ENCODE results near the gene TMEM185B.

The TMEM185B gene

DNA sequence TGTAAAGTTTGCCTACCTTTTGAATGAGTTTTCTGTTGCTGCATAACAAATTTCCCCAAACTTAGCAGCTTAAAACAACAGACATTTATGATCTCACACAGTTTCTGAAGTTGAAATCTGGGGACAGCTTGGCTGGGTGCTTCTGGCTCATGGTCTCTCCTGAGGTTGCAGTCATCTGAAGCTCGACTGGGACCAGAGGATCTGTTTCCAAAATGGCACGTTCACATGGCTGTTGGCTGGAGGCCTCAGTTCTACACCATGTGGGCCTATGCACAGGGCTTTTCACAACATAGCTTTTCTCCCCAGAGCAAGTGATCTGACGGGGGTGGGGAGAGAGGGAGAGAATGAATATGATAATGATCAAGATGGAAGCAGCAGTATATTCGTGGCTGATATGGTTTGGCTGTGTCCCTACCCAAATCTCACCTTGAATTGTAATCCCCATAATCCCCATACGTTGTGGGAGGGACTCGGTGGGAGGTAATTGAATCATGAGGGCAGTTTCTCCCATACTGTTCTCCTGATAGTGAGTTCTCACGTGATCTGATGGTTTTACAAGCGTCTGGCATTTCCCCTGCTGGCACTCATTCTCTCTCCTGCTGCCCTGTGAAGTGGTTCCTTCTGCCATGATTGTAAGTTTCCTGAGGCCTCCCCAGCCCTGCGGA, 32.9 kb upstream of the TMEM185B start:
- Mint-ChIP-seq H3K27ac (peak overlapping the region; percentile 72), H3K4me3 (peak overlapping the region; percentile 38), H3K4me1 (ENCODE audit: low read depth) (peaks cover 60% of the 10 kb centered on the region), H3K9me3 (ENCODE audit: low read depth) (no peaks in the 10 kb centered on the region), H3K27me3 (no peaks in the 10 kb centered on the region), H3K36me3 (peaks cover 17% of the 10 kb centered on the region)

DNA sequence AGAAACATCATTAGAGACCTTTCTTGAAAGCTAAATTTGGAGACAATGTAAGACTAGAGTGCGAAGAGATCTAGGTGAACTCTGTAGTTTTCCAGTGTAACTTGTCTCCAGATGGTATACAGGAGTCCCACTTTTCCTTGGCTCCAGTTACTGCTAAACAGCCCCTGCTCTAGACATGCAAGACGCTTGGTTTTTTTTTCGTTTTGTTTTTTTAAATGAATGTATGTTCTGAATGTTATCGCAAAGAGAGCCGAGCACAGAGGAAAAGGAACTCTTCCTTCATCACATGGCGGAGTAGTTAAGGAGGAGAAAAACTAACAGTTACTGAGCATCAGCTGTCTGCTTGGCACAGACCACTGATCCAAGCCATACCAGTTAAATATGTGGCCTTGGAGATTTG, 31.9 kb upstream of the TMEM185B start:
- H3K9me3 Mint-ChIP-seq (ENCODE audit: low read depth), result no peaks in the 10 kb centered on the region
- peaks cover 60% of the 10 kb centered on the region for H3K4me1 Mint-ChIP-seq (ENCODE audit: low read depth)
- H3K27me3 Mint-ChIP-seq, result no peaks in the 10 kb centered on the region
- peaks cover 15% of the 10 kb centered on the region for H3K36me3 Mint-ChIP-seq
- H3K4me3 Mint-ChIP-seq, result peak overlapping the region; percentile 5
- H3K27ac Mint-ChIP-seq, result peak overlapping the region; percentile 17

DNA sequence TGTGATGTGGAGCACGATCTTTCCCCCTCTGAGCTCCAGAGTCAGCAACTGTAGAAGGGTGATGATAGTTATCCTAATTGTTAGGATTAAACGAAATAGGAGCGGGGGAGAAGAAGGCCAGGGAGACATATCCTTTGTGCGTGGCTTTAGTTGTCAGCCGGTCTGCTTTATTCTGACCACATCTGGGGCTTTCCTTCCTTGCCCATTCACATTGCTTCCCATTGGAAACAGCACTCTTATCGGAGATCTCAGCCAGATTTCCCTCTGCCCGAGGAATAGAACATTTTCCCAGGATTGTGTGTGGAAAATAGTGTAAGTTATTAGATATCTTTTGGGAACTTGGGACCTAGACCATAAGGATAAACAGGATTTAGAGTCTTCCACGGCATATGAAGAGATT, 31.0 kb upstream of the TMEM185B start:
- H3K27me3 Mint-ChIP-seq, result no peaks in the 10 kb centered on the region
- H3K4me3 Mint-ChIP-seq, result peak overlapping the region; percentile 97
- H3K27ac Mint-ChIP-seq, result no peak overlapping the region
- peaks cover 15% of the 10 kb centered on the region for H3K36me3 Mint-ChIP-seq
- H3K9me3 Mint-ChIP-seq (ENCODE audit: low read depth), result no peaks in the 10 kb centered on the region
- H3K4me1 Mint-ChIP-seq (ENCODE audit: low read depth), result peaks cover 60% of the 10 kb centered on the region

DNA sequence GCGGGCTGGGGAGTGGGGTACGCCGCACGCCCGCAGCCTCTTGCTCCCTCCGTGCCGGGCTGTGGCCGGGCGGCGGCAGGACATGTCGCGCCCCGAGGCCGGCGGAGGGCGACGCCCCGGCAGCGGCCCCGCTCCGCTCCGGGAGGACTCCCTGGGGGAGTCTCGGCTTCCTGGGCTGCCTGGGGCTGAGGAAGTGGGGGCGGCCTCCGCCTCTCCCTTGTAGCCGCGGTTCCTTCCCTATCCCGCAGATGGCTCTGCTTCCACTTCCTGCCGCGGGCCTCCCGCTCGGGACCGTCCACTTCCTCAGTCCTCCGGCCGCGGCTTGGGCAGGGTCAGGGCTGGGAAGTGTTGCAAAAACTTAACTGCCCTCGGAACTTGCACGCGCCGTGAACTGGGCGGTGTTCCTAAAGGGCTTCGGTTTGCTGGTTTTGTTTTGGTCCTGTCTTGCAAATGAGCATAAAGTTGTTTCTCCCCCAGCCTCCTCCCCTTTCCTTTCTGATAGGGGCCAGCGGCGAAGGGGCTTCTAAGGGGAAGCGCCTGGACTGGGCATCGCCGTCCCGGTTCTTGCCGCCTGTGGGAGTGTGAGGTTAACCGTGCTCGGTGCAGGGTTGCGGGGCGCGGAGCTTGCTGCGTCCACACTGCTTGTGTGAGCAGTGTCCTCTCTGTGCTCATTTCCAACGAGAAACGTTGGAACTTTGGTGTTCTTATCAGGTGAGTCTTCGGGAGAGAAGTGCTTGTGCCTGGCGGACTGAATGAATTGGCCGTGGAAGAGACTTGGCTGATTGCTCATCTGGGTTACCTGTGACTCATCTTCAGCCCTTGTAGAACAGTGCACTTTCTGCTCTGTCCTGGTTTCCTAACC, 30.1 kb upstream of the TMEM185B start:
- peaks cover 55% of the 10 kb centered on the region for H3K4me1 Mint-ChIP-seq (ENCODE audit: low read depth)
- no peaks in the 10 kb centered on the region for H3K27me3 Mint-ChIP-seq
- H3K9me3 Mint-ChIP-seq (ENCODE audit: low read depth), result no peaks in the 10 kb centered on the region
- H3K36me3 Mint-ChIP-seq, result peaks cover 12% of the 10 kb centered on the region
- peak overlapping the region; percentile 36 for H3K27ac Mint-ChIP-seq
- peak overlapping the region; percentile 97 for H3K4me3 Mint-ChIP-seq

DNA sequence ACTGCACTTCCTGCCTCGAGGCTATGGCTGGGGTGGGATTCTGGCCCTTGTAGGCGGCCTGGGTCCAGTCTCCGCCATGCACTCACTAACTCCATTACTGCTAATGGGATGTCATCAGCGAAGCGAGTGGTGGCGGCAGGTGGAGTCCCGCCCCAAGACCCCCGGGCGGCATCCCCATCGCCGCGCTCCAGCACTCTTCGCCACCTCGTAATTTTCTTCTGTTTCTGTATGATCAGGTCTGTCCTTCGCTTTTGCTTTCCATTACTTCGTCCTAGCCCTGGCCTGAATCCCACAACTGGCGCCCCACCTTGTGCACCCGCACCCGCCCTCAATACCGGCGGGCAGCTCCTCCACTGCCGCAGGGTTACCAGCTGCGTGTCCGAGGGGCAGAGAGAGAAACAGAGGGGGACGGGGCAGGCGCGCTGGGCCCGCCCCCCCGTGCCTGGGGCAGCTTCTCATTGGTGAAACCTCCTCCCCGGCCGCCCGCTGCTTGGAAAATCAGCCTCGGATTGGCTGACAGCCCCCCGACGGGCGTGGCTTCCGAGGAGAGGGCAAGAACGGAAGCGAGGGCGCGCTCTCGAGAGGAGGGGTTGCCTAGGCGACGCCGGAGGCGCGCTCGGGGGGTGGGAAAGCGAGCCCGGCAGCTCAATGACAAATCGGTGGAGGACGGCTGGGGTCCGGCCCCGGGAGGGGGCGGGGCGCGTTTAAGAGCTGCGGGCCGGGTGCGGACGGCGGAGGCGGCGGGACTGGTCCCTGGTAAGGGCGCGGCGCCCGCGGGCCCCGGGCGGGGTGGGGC, 29.2 kb upstream of the TMEM185B start, which contains the start of gene RALB:
Gene RALB (plus strand): TSS at position 628 of the 796 bp plus-strand sequence. CDS start 25,813 bp downstream, outside the sequence.
- peaks cover 6% of the 10 kb centered on the region for H3K36me3 Mint-ChIP-seq
- H3K4me1 Mint-ChIP-seq (ENCODE audit: low read depth), result peaks cover 47% of the 10 kb centered on the region
- peak within 1 kb of the TSS; percentile 91 for H3K27ac Mint-ChIP-seq
- peak within 1 kb of the TSS; percentile 99 for H3K4me3 Mint-ChIP-seq
- H3K9me3 Mint-ChIP-seq (ENCODE audit: low read depth), result no peaks in the 10 kb centered on the region
- H3K27me3 Mint-ChIP-seq, result no peaks in the 10 kb centered on the region

DNA sequence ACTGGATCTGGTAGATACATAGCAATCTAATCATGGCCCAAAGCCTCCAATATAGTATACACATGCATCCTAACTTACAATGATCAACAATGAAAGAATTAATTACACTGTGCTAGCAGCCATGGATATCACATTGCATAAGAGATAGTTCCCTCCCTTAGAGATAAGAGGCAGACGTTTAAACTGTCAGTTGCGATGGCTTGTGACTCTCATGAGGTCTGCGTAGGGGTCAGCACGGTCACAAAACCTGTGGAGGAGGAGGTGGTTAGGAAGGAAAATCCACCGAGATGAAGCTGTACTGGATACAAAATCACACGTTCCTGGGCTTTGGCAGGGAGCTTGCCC, 28.7 kb upstream of the TMEM185B start:
- Mint-ChIP-seq H3K27ac (peak overlapping the region; percentile 91), H3K36me3 (peaks cover 4% of the 10 kb centered on the region), H3K27me3 (peaks cover 2% of the 10 kb centered on the region), H3K4me3 (peak overlapping the region; percentile 99), H3K4me1 (ENCODE audit: low read depth) (peaks cover 41% of the 10 kb centered on the region), H3K9me3 (ENCODE audit: low read depth) (no peaks in the 10 kb centered on the region)

DNA sequence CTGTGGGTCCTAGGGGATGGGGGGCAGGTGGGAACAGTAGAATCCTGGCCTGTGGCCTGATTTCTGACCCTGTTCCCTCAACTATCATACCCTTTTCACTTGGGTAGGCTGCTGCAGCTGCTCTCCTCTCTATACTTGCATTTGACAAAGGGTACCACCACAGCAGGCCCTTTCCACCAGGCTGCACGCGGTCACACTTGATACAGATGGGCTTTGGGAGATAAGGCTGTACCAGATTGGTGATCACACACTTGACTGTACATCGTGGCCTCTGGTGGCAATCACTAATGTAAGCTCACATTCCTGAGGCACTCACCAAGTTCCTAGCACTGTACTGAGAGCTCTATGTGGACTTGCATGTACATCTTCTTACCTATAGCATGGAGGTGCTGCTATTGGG, 27.9 kb upstream of the TMEM185B start:
- peaks cover 34% of the 10 kb centered on the region for H3K4me1 Mint-ChIP-seq (ENCODE audit: low read depth)
- no peaks in the 10 kb centered on the region for H3K9me3 Mint-ChIP-seq (ENCODE audit: low read depth)
- no peak overlapping the region for H3K4me3 Mint-ChIP-seq
- peaks cover 2% of the 10 kb centered on the region for H3K27me3 Mint-ChIP-seq
- no peak overlapping the region for H3K27ac Mint-ChIP-seq
- peaks cover 4% of the 10 kb centered on the region for H3K36me3 Mint-ChIP-seq

DNA sequence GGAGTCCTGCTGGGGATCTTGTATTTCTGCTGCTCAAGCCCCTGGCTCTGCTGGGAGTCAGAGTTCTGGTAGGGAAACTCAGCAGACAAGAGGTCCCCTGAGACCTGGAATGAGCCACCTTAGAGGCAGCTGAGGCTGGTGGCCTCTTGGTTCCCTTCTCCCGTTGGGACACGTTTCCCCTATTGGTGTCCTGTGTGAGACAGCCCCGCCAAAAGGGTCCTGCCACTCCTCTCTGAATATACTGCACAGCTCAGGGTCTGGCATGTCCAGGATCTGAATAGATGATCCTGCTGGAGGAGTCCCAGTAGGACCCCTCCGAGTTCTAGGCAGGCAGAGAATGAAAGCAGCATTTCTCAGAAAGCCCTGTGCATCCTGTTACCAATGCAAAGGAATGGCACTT, 27.4 kb upstream of the TMEM185B start:
- Mint-ChIP-seq H3K27me3 (peaks cover 2% of the 10 kb centered on the region), H3K9me3 (ENCODE audit: low read depth) (no peaks in the 10 kb centered on the region), H3K4me3 (no peak overlapping the region), H3K36me3 (no peaks in the 10 kb centered on the region), H3K27ac (no peak overlapping the region), H3K4me1 (ENCODE audit: low read depth) (peaks cover 30% of the 10 kb centered on the region)

DNA sequence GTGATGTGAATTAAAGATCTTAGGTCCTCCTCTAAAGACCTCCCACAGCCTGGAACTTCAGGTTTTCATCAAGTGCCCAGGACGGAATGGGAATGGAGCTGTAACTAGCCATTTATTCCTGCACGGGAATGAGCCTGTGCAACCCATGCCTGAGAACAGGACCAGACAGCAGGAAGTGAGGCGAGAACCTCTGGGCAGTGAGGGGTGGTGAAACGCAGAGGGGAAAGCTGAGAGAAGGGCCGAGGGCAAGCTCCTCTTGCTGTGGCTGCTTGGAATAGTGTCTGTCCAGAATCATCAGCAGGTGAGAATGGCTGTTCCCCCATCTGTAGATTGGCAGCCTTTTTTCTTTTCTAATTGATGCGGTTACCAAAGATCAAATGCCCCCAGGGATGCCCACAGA, 24.7 kb upstream of the TMEM185B start:
- peak overlapping the region; percentile 22 for H3K27ac Mint-ChIP-seq
- H3K4me1 Mint-ChIP-seq (ENCODE audit: low read depth), result peaks cover 8% of the 10 kb centered on the region
- H3K9me3 Mint-ChIP-seq (ENCODE audit: low read depth), result no peaks in the 10 kb centered on the region
- H3K4me3 Mint-ChIP-seq, result no peak overlapping the region
- H3K36me3 Mint-ChIP-seq, result peaks cover 3% of the 10 kb centered on the region
- peaks cover 2% of the 10 kb centered on the region for H3K27me3 Mint-ChIP-seq

DNA sequence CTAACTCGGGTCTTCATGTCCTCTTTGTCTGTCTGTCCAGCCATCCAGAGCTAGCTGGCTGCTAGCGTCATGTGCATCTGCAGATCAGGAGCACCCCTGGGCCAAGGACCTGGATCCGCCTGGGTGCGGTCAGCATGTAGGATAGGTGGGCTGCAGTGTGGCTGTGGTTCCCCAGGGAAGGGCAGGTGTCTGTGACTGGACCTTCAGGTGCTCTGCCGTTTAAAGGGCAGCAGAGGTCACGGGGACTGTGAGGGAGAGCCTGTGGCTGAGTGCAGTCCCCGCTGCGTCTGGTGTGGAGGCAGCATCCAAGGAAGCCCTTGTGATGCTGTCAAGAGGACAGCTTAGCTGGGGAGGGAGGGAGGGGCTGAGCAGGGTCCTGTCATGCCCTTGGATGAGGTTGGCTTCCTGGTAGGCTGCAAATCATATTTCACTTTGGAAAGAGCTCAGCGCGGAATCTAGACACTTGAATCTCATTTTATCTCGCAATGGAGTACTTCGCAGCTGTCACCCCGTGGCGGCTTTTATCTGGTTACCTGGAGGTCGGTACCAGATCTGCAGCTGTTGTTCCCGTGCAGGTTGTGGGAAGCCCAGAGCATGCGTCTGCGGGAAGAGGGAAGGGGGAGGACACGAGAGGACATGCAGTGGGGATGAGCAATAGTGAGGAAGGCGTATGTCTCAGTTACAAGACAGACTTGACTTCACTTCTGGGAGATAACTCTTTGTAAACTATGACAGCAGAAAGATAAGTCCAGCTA, 23.5 kb upstream of the TMEM185B start:
- peaks cover 3% of the 10 kb centered on the region for H3K4me1 Mint-ChIP-seq (ENCODE audit: low read depth)
- no peak overlapping the region for H3K4me3 Mint-ChIP-seq
- no peak overlapping the region for H3K27ac Mint-ChIP-seq
- H3K36me3 Mint-ChIP-seq, result peaks cover 3% of the 10 kb centered on the region
- H3K27me3 Mint-ChIP-seq, result peaks cover 2% of the 10 kb centered on the region
- no peaks in the 10 kb centered on the region for H3K9me3 Mint-ChIP-seq (ENCODE audit: low read depth)

DNA sequence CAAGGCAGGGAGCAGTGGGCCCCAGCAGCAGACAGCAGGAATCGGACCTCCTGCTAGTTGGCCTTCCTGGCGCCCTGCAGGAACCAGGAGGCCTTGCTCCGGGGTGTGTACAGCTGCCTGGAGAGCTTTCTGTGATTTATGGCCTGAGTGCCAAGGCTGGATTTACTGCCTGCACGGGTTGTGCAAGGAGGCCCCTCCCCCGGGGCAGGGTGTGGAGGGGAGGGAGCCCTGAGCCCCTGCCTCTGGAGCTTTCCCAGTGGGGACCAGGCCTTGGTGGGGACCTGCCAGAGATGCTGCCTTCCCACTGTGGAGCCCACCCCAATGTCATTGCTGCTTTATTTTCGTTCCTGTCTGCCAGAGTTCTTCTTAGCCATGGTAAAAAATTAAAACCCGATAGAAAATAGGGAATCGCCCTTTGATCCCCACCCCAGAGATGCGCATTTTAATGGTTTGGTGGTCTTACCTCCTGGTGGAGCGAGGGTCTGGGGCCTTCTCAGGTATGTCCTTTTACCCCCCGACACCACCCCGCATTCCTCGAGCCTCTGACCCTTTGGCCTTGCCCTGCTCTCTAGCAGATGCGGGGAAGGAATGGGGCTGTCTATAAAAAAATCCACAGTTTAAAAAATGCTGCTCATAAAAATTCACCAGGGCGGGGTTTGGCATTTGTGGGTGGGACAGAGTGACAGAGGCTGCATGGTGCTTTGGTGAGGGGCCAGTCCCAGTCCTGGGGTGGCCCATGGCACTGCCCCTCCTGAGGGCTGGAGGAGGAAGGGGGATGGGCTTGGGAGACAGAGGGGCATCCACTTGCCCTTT, 22.5 kb upstream of the TMEM185B start:
- Mint-ChIP-seq H3K27ac (no peak overlapping the region), H3K4me1 (ENCODE audit: low read depth) (no peaks in the 10 kb centered on the region)

DNA sequence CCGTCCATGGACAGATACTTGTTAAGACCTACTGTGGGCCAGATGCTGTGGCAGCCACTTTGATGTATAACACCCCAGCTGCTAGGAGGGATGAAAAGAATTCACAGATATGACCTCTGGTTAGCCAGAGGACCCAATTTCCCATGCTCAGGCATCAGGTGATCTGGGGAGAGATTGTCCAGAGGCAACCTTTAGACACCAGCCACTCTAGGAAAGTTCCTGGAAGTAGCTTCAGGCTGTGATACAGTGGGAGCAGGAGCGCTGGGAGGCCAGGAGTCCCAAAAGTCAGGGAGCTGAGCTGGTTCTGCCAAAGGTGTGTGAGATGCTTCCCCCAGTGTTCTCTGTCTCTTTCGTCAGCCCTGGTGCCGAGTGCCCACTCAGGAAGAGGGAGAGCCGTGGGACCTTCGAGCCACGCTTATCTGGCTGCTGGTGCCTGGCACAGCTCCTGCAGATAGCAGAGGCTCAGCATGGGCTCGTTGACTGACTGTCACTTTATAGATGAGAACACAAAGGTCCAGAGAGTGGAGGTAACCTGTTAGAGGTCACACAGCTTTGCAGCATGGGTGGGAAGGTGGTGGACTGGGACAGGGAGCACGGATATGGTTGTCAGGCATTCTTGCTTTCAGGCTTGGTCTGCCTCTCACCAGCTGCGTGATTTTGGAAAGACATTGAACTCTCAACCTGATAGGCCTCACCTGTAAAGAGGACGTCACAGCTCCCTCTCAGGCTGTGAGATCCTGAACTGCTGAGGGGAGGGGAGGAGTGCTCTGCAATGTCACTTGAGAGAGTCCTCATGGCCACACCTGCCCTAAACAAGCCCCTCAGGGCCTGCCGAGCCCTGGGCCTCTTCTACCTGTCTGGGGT, 21.7 kb upstream of the TMEM185B start:
- Mint-ChIP-seq H3K9me3 (ENCODE audit: low read depth) (no peaks in the 10 kb centered on the region), H3K4me1 (ENCODE audit: low read depth) (no peaks in the 10 kb centered on the region), H3K36me3 (peaks cover 3% of the 10 kb centered on the region), H3K27me3 (peaks cover 2% of the 10 kb centered on the region), H3K4me3 (no peak overlapping the region), H3K27ac (peak overlapping the region; percentile 58)

More for the DNA sequence above, 22.5 kb upstream of the TMEM185B start:
- Mint-ChIP-seq H3K36me3 (peaks cover 3% of the 10 kb centered on the region), H3K4me3 (no peak overlapping the region), H3K27me3 (peaks cover 2% of the 10 kb centered on the region), H3K9me3 (ENCODE audit: low read depth) (no peaks in the 10 kb centered on the region)

All from activated naive CD8-positive, alpha-beta T cell (primary cell).